DMS153 (cell line): Measurements from ENCODE around the gene AKIRIN1.
"Not testable (repeated sequence)": the region's sequence is repeated elsewhere in the genome, so short reads cannot be mapped to it uniquely, and the experiment has no call there.

Source experiments
- DNase-seq: peaks from one replicate; lab custom pipeline; 2025; lab: John Stamatoyannopoulos, UW

Gene AKIRIN1, protein sequence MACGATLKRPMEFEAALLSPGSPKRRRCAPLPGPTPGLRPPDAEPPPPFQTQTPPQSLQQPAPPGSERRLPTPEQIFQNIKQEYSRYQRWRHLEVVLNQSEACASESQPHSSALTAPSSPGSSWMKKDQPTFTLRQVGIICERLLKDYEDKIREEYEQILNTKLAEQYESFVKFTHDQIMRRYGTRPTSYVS

DNA sequence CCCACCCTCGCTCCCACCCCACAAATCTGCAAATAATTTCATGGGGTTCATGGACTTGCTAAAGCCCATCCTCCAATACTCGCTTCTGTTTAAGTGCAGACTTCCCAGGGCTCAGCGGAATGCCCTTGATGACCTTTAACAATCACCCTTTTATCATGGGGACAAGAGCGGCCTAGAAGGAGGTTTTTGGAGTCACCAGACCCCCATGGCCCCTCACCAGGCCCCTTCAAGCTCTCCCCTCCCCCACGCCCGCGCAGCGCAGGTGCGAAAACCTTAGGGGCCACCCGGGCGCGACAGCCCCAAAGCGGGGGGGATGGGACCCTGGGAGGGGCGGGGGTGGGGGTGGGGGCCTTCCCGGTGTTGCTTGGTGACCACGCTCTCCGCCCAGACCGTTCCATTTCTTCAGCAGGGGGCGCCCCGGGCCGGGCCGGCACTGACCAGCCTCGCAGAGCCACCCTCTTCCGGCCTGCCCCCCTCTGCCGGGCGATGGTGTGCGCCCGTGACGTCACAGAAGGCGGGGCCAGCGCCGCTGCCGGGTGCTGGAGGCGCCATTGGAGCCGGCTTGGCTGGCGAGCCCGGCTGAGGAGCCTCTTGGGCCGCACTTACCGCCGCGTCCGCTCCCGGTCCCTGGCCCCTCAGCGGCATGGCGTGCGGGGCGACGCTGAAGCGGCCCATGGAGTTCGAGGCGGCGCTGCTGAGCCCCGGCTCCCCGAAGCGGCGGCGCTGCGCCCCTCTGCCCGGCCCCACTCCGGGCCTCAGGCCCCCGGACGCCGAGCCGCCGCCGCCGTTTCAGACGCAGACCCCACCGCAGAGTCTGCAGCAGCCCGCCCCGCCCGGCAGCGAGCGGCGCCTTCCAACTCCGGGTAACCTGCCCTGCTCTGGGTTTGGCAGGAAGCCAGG lies at the start of gene AKIRIN1:
AKIRIN1 (plus strand) TSS at position 539 of the 900 bp plus-strand sequence; CDS start at position 644, 105 bp downstream.
- DNase-seq = peak; percentile 98

GRCh38 chr1:38941527-38942019 lies 49.5 kb upstream of the AKIRIN1 start, which contains the start of gene RHBDL2:
Gene RHBDL2 (minus strand): TSS chr1:38941830. CDS start chr1:38919212, 22,618 bp downstream.
- DNase-seq = no peak

GRCh38 chr1:38942664-38943428 lies 48.2 kb upstream of the AKIRIN1 start:
- DNase-seq = no peak

- DNase-seq = no peak
These were observed 46.5 kb upstream of the AKIRIN1 start for GRCh38 chr1:38944547-38944946.

DNA sequence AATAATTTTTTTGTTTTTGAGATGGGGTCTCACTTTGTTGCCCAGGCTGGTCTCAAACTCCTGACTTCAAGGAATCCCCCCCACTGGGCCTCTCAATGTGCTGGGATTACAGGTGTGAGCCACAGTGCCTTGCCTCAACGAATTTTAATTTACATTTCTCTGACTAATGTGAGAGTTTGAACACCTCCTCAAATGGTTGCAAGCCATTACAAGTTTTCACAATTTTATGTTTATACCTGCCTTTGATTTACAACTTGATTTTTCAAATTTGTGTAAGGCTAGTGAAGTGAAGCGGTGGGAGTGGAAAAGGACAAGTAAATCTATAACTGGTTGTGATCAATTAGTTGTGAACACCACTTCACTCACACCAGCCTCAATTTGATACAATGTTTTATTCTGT lies 40.5 kb upstream of the AKIRIN1 start:
- no peak for DNase-seq

GRCh38 chr1:38953433-38953860 lies 37.6 kb upstream of the AKIRIN1 start:
- DNase-seq = no peak

DNA sequence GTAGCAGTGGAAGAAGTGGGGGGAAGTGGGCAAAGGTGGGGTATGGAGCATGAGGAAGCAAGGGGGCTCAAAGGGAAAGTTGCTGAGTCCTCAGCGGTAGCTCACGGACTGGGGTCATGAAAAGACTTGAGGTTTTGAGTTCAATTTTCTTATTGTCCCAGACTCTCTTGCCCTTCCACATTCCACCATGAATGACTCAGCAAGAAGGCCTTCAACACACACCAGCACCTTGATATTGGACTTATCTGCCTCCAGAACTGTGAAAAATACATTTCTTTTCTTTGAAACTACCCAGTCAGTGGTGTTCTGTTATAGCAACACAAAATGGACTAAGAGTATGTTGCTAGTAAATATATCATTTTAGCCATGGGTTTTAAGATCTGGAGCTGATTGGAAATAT lies 32.1 kb upstream of the AKIRIN1 start:
- no peak for DNase-seq

GRCh38 chr1:38962113-38962512 lies 29.0 kb upstream of the AKIRIN1 start:
- DNase-seq = no peak

GRCh38 chr1:38962560-38962959 lies 28.5 kb upstream of the AKIRIN1 start:
- no peak for DNase-seq

DNA sequence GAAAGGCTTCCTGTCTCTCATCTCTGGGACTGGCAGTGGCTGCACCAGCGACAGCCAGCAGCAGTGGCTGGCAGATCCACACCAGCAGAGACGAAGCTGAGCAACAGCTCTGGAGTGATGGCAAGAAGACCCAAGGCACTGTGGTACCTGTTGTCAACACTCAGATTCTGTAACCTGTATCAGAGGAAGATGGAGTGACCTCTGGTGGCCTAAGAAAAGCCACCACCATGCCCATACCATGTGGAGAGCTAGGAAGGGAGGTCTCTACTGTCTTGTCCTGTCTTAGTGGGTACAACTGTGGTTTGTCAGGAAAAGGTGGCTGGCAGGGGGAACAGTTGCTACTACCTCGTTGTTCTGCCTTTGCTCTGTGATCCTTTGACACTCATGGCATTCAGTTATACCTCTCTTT lies 26.9 kb upstream of the AKIRIN1 start:
- DNase-seq = no peak

GRCh38 chr1:38973145-38973544 lies 17.9 kb upstream of the AKIRIN1 start:
- not testable (repeated sequence) for DNase-seq

DNA sequence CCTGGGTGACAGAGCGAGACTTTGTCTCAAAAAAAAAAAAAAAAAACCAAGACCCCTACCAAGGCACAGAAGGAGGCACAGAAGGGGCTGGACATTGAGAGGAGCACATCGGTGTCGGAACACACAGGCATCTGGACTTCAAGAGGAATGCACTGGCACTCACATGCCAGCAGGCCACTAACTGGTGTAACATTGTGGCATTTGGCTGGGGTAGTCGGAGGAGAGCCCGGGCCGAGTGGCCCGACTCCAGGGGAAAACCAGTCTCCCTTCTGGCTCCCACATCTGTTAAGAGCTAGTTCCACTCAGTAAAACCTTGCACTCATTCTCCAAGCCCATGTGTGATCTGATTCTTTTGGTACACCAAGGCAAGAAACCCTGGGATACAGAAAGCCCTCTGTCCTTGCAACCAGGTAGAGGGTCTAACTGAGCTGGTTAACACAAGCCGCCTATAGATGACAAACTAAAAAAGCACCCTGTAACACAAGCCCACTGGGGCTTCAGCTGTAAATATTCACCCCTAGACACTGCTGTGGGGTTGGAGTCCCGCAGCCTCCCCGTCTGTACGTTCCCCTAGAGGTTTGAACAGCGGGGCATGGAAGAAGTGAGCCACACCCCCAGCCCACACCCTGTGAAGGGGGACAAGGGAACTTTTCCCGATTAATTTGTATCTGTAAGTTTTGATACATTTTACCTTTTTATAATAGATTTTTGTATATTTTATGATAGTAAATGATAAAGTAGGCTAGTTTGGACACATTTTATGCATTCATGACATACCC lies 17.2 kb upstream of the AKIRIN1 start:
- no peak for DNase-seq

GRCh38 chr1:38977399-38978244 lies 13.5 kb upstream of the AKIRIN1 start:
- DNase-seq = not testable (repeated sequence)

GRCh38 chr1:38978245-38978542 lies 12.9 kb upstream of the AKIRIN1 start:
- DNase-seq = not testable (repeated sequence)

DNA sequence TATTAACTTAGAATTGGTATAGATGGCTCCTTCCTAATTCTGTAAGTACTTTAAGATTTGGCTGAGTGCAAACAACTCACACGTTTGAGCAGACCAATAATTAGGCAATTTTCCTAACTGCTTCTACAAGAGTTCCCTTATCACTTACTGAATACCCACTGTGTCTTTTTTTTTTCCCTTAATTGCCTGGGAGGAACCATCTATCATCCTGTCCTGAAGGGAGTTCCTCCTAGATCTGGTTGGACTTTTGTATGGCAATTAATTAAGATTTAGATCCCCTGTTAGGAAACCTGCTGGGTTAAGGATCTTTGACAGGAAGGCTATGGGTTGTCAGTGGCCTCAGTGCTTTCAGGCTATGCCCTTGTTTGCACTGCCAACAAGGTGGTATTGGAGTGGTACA lies 11.7 kb upstream of the AKIRIN1 start:
- not testable (repeated sequence) for DNase-seq

DNA sequence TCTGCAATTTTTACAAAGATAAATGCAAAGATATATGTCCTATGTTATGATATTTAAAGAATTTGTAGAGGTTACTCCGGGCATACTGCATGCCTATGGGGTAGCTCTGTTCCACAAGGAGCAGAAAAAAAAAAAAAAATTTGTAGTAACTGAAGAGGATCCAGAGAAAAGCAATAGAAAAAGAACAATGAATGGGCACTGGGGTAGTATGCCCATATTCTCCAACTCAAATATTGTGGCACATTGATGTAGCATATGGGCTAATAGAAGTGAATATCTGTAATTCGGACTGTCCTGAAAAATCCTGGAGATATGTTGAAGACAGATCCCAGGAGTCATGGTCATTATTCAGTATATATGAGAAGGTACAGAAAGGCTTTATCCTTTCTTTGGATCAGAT lies 1.1 kb upstream of the AKIRIN1 start:
- DNase-seq = no peak

GRCh38 chr1:38990386-38990737 lies 714 bp upstream of the AKIRIN1 start:
- no peak for DNase-seq

DNA sequence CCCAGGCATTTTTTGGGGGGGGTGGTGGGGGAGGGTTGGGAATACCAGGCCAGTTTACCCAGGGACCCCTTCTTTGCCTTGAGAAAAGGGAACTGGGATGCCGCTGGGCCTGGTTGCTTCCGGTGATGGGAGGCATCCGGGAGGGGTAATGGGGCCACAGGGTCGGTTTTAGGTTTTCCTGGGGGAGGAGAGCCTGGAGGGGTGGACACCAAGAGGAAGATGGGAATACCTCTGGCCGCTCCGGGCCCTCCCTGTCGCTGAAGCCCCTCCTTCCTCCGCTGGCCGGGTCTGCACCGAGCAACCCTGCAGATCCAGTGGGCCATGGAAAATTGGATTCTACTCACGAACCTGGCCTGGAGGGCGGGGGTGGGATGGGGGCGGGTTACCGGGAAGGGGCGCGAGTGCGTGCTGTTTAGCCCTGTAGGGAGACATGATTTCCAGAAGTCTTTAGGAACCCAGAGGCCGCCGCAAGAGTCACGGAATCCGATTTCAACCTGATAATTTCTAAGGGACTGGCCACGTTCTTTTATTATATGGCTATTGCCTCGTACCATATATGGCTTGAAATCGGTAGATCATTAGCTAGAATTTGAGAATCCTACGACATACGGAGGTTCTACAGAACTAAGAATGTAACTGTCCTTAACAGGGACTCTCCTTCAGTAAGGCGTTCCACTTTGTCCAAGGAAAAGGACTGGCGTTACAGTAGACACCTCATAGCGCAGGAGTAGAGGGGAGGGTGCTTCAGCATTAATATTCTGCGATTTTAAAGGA lies 749 bp downstream of the AKIRIN1 start:
- DNase-seq = no peak

DNA sequence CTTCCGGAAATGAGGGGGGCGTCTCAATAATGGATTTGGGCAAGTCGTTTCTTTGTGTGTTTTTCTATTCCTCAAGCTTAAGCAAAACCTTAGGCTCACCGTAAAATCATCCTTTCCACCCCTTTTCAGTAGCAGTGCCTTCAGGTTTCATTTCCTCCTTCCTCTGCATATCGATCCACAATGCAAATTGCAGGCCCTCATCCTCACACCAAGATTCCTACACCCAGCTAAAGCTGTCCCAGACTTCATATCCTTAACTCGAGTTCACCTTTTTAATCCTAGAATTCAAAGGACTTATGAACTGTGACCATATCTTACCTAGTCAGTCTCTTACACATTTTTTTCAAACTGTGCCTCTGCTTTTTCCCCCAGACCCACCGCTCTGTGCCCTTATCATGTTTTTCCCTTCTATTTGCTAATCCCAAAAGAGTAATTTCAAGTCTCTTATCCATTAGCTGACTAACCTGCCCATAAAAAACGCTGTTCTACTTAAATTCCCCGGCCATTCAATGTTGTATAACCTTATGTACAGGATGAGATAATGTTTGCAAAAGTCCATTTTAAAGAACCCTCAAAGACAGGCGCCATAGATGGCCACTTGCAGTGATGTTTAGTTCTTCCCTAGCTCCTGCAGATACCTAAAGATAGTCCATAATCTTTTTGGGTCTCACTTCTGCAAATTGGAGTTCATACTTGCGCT lies 1.5 kb downstream of the AKIRIN1 start:
- DNase-seq = no peak
